Parathyroid adenoma (tissue), 2 donors: ENCODE measurements around the gene ADGRA1.

Experiments used
- H2AFZ ChIP-seq: fragments of 300-600 bp; sonication (generic); one replicate; pipeline ENCODE4 v1.7.0; 2017; ENCODE audit warnings: antibody characterized with exemption, mild to moderate bottlenecking
- H3K27ac ChIP-seq: fragments of 300-600 bp; sonication (generic); one replicate; pipeline ENCODE4 v1.7.0; 2017
- H3K27me3 ChIP-seq: fragments of 300-600 bp; sonication (generic); one replicate; pipeline ENCODE4 v1.7.0; 2017; ENCODE audit warnings: low read length; ENCODE audit not compliant: control insufficient read depth, insufficient read depth
- H3K36me3 ChIP-seq: fragments of 300-600 bp; sonication (generic); one replicate; pipeline ENCODE4 v1.7.0; 2017; ENCODE audit warnings: low read length; ENCODE audit not compliant: control insufficient read depth, insufficient read depth
- H3K4me1 ChIP-seq: fragments of 300-600 bp; sonication (generic); one replicate; pipeline ENCODE4 v1.7.0; 2017; ENCODE audit warnings: control low read depth
- H3K4me2 ChIP-seq: fragments of 300-600 bp; sonication (generic); one replicate; pipeline ENCODE4 v1.7.0; 2017; ENCODE audit warnings: low read length
- H3K4me3 ChIP-seq: fragments of 300-600 bp; sonication (generic); one replicate; pipeline ENCODE4 v1.7.0; 2017; ENCODE audit warnings: low read depth, low read length
- H3K79me2 ChIP-seq: fragments of 300-600 bp; sonication (generic); one replicate; pipeline ENCODE4 v1.7.0; 2017; ENCODE audit warnings: control low read depth
- H3K9ac ChIP-seq: fragments of 300-600 bp; sonication (generic); one replicate; pipeline ENCODE4 v1.7.0; 2017; ENCODE audit warnings: mild to moderate bottlenecking
- H3K9me3 ChIP-seq: fragments of 300-600 bp; sonication (generic); one replicate; pipeline ENCODE4 v1.7.0; 2017; ENCODE audit warnings: low read length; ENCODE audit not compliant: control insufficient read depth
- CTCF ChIP-seq: fragments of 300-600 bp; sonication (generic); IDR thresholded peaks from one replicate; pipeline ENCODE4 v1.7.0; 2017; ENCODE audit warnings: antibody characterized with exemption, mild to moderate bottlenecking
- donor health status: primary hyperparathyroidism.

The ADGRA1 gene

DNA sequence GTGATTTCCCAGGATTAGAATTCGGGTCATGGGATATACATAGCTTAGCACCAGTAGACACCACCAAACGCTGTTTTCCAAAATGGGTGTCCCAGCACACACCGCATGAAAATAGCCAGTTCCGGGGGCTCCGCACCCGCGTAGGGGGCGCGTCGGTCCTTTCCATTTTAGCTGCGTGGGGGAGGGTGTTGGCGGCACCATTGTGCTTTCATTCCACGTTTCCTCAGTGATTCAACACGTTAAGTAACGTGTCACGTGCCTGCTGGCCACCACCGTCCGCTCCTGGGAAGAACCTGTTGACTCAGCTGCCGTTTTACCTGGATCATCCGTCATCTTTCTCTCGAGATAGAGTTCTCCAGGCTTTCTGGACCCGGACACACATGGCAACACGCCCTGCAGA lies 25.6 kb upstream of the ADGRA1 start:
- Histone ChIP-seq H3K4me3 (no peak overlapping the region), H2AFZ (no peak overlapping the region), H3K27ac (no peak overlapping the region), H3K9me3 (no peaks in the 10 kb centered on the region), H3K79me2 (no peaks in the 10 kb centered on the region), H3K4me2 (no peak overlapping the region), H3K27me3 (no peaks in the 10 kb centered on the region), H3K4me1 (no peaks in the 10 kb centered on the region), H3K9ac (no peak overlapping the region), H3K36me3 (no peaks in the 10 kb centered on the region)
- TF ChIP-seq CTCF: no peak

DNA sequence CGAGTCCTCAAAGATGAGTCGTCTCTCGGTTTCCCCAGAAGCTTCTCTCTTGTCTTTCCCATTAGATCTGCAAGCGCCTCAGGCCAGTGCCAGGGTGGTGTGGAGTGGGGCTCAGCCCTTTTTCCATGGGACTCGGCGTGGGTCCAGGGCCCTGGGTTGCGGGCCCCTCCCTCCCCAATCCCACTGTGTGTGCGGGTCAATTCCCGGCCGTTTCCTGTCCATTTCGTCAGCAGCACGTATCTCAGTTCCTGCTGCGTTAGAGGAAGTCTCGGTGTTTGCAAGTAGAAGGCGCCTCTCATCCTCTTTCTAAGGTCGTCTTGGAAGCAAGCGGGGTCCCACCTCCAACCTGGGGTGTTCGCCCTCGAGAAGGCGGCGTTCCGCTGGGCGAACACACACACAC lies 25.1 kb upstream of the ADGRA1 start:
- no peak for TF ChIP-seq CTCF

DNA sequence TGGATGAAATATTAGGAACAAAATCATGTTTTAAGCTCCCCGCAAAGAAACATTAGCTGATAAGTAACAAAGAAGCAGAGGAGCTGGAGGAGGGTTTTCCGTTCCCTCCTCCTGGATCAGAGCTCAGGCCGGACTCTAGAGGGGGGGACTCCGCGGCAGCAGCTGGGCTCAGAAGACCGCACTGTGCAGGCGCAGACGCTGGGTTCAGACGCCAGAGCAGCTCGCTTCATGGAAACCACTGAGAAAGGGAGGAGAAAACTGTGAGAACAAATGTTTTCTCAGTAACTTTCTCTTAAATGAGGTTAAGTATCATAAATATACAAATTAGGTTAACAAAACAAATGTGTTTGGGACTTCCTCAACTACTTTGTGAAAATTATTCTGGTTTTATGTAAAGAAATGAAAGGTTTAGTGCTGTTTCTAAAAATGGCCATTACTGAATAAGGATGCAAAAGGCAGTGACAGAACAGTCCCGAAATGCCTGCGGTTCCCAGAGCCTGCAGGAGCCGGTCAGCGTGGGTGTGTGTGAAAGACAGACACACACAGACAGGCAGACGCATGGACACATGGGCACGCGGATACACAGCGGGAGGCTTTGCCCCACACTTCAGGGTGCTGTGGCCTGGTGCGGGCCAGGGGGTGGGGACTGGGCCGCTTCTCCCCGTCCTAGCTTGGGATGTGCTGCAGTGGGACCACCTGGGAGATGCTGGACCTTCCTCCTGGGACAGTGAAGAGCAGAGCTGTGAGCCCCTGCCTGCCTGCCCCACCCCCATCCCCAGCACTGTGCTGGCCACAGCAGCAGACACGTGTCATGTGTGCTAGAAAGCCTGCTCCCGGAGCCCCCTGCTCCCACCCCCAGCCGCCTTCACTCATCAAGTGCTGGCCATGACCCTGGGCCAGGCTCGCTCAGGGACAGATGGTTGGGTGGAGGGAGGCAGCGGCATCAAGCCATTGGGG lies 20.3 kb upstream of the ADGRA1 start:
- no peaks in the 10 kb centered on the region for H3K27me3 ChIP-seq
- H3K4me2 ChIP-seq: no peak overlapping the region
- H3K79me2 ChIP-seq: no peaks in the 10 kb centered on the region
- no peaks in the 10 kb centered on the region for H3K4me1 ChIP-seq
- H3K9ac ChIP-seq: no peak overlapping the region
- no peak overlapping the region for H3K27ac ChIP-seq
- H3K9me3 ChIP-seq: no peaks in the 10 kb centered on the region
- H3K36me3 ChIP-seq: no peaks in the 10 kb centered on the region
- H3K4me3 ChIP-seq: no peak overlapping the region
- no peak for TF ChIP-seq CTCF
- no peak overlapping the region for H2AFZ ChIP-seq

More for the DNA sequence above, 25.1 kb upstream of the ADGRA1 start:
- Histone ChIP-seq H3K4me3 (no peak overlapping the region), H3K27me3 (no peaks in the 10 kb centered on the region), H3K9me3 (no peaks in the 10 kb centered on the region), H3K4me1 (no peaks in the 10 kb centered on the region), H3K27ac (no peak overlapping the region), H3K9ac (no peak overlapping the region), H2AFZ (no peak overlapping the region), H3K79me2 (no peaks in the 10 kb centered on the region), H3K4me2 (no peak overlapping the region), H3K36me3 (no peaks in the 10 kb centered on the region)

- H3K4me1 ChIP-seq: no peaks in the 10 kb centered on the region
- no peaks in the 10 kb centered on the region for H3K79me2 ChIP-seq
- H3K4me2 ChIP-seq: no peak overlapping the region
- H3K9ac ChIP-seq: no peak overlapping the region
- no peak for TF ChIP-seq CTCF
- H2AFZ ChIP-seq: no peak overlapping the region
- H3K27ac ChIP-seq: no peak overlapping the region
- no peaks in the 10 kb centered on the region for H3K9me3 ChIP-seq
- no peaks in the 10 kb centered on the region for H3K27me3 ChIP-seq
- no peak overlapping the region for H3K4me3 ChIP-seq
- H3K36me3 ChIP-seq: no peaks in the 10 kb centered on the region
Observed at GRCh38 chr10:133068111-133069032, 19.4 kb upstream of the ADGRA1 start.
